Panc1 (cell line): ENCODE data around the gene COL1A2. TPM values are rescaled to one million over a fixed set of nuclear protein-coding genes. Genes with fewer than 3 reads are reported as not detected.

Experiments
- ATAC-seq: fragments of 200-7000 bp; cut with Tn5 transposase; 2 replicates; pipeline ENCODE4 v1.9.1; 2020; ENCODE audit warnings: mild to moderate bottlenecking, moderate library complexity
- BruUV-seq: library from RNA; stranded (reverse); fragments of 400-500 nt; replicated peaks from 2 replicates; lab custom pipeline; 2021; lab: Mats Ljungman, UMichigan
- CTCF ChIA-PET: fragments of 300-600 bp; sonication (Branson Sonifier 250); formaldehyde crosslinking; loops from one replicate; lab custom pipeline; 2022; ENCODE audit warnings: antibody characterized with exemption; lab: Charles Lee
- POLR2A ChIA-PET: fragments of 300-600 bp; sonication (Branson Sonifier 250); formaldehyde crosslinking; loops from one replicate; lab custom pipeline; 2022; ENCODE audit warnings: antibody characterized with exemption; lab: Charles Lee
- DNase-seq: peaks from one replicate; pipeline ENCODE4 v3.0.0-alpha.2; 2010; ENCODE audit warnings: low read depth, low spot score
- H3K27ac ChIP-seq: 2 replicates; pipeline ENCODE4 v1.5.1; 2011; ENCODE audit warnings: mild to moderate bottlenecking, low read length, inconsistent platforms
- H3K27me3 ChIP-seq: fragments of 200-500 bp; sonication (Bioruptor generic); 2 replicates; pipeline ENCODE4 v1.6.0; 2014; ENCODE audit warnings: low read length, inconsistent platforms; ENCODE audit not compliant: control insufficient read depth, insufficient read depth
- H3K36me3 ChIP-seq: fragments of 200-500 bp; sonication (Bioruptor generic); 2 replicates; pipeline ENCODE4 v1.5.1; 2014; ENCODE audit warnings: inconsistent platforms, mild to moderate bottlenecking, low read length, moderate library complexity; ENCODE audit not compliant: control insufficient read depth, insufficient read depth
- H3K4me1 ChIP-seq: 2 replicates; pipeline ENCODE4 v1.5.1; 2011; ENCODE audit warnings: inconsistent platforms, mild to moderate bottlenecking, low read length, moderate library complexity; ENCODE audit not compliant: control insufficient read depth, insufficient read depth
- H3K4me3 ChIP-seq, 2 experiments: 2 replicates each; pipeline ENCODE4 v1.5.1; 2011 to 2012; ENCODE audit warnings: low read depth in 2 of 2, low read length in 2 of 2, mild to moderate bottlenecking in 2 of 2, inconsistent platforms in 1 of 2, moderate library complexity in 1 of 2
- H3K9me3 ChIP-seq: fragments of 200-500 bp; sonication (Bioruptor generic); 2 replicates; pipeline ENCODE4 v1.5.1; 2014; ENCODE audit warnings: low read depth, mild to moderate bottlenecking, inconsistent platforms, low read length, moderate library complexity; ENCODE audit not compliant: control insufficient read depth, insufficient read depth
- CTCF ChIP-seq: fragments of 450-650 bp; IDR thresholded peaks from 2 replicates; pipeline ENCODE4 v1.5.1; 2017; ENCODE audit warnings: mild to moderate bottlenecking
- POLR2AphosphoS5 ChIP-seq: IDR thresholded peaks from 2 replicates; pipeline ENCODE4 v1.6.1; 2012; ENCODE audit warnings: mild to moderate bottlenecking, low read depth, low read length, moderate library complexity
- REST ChIP-seq, 2 experiments: IDR thresholded peaks; 2 replicates each; pipeline ENCODE4 v1.6.1; 2011 to 2012; ENCODE audit warnings: low read depth in 2 of 2, control low read depth in 1 of 2, low read length in 1 of 2, mild to moderate bottlenecking in 1 of 2, moderate library complexity in 1 of 2; ENCODE audit not compliant: insufficient read depth in 1 of 2
- SIN3A ChIP-seq: IDR thresholded peaks from 2 replicates; pipeline ENCODE4 v1.6.1; 2012; ENCODE audit warnings: low read depth, mild to moderate bottlenecking, low read length, moderate library complexity, borderline replicate concordance; ENCODE audit not compliant: insufficient read depth
- TCF7L2 ChIP-seq: IDR thresholded peaks from 2 replicates; pipeline ENCODE4 v1.6.1; 2011; ENCODE audit warnings: mild to moderate bottlenecking, low read depth, low read length, inconsistent platforms
- in situ Hi-C: cut with HindIII; loops from 2 replicates; pipeline ENCODE4 v1.10.0; 2016; ENCODE audit warnings: low sequenced_read_pairs, low pct_unique_long_range_greater_than_20kb
- intact Hi-C: fragments of 100-400 bp; cut with micrococcal nuclease; formaldehyde crosslinking; loops from one replicate; pipeline ENCODE4 v1.10.0; 2022; ENCODE audit not compliant: unreplicated experiment
- total RNA-seq: library from RNA; stranded (reverse); gene quantifications from one replicate; pipeline ENCODE4 v1.2.1, GENCODE V29; 2021; ENCODE audit not compliant: unreplicated experiment

Gene COL1A2
- total RNA-seq, 1 experiment from 2014 or later = 1.3 TPM

- Histone ChIP-seq H3K4me1 (no peaks in the 10 kb centered on the region), H3K27me3 (no peaks in the 10 kb centered on the region), H3K36me3 (no peaks in the 10 kb centered on the region), H3K4me3 (no peak overlapping the region), H3K9me3 (no peaks in the 10 kb centered on the region), H3K27ac (no peak overlapping the region)
- intact Hi-C loops = loop anchor here (5.0 kb wide), 3 partner anchors 208 to 1028 kb away; partner anchors contain the start of genes PON3 and SGCE
- TF ChIP-seq REST (IDR thresholded peaks at IDR 0.05; ENCODE audit: insufficient read depth in 1 of 2, low read depth in 2 of 2, low read length in 1 of 2) = no peak
- no peak for TF ChIP-seq SIN3A
- peak; percentile 69; the same call in 1 of the 2 replicates for TF ChIP-seq CTCF
- no peak for TF ChIP-seq POLR2AphosphoS5
- DNase-seq (no peak), ATAC-seq (no peak)
- ChIA-PET POLR2A (no interaction called here), CTCF (interaction anchor here (0.6 to 1.6 kb wide), 7 partner anchors 206 to 1028 kb away, joined by 3 to 10 read pairs (median 3); no protein-coding TSS in a partner anchor)
- no TSS peak for BruUV-seq
- in situ Hi-C loops = no loop called here
These were observed 54.5 kb downstream of the COL1A2 start for GRCh38 chr7:94449151-94449725.

GRCh38 chr7:94450044-94450697, 55.5 kb downstream of the COL1A2 start:
- BruUV-seq = no TSS peak
- DNase-seq (no peak), ATAC-seq (no peak)
- intact Hi-C loops = loop anchor here (5.0 kb wide), 1 partner anchor 747 kb away; no protein-coding TSS in a partner anchor
- no peaks in the 10 kb centered on the region for H3K27me3 ChIP-seq
- H3K27ac ChIP-seq = no peak overlapping the region
- H3K36me3 ChIP-seq = no peaks in the 10 kb centered on the region
- H3K9me3 ChIP-seq = no peaks in the 10 kb centered on the region
- CTCF ChIA-PET = interaction anchor here (0.6 to 1.6 kb wide), 6 partner anchors 205 to 1027 kb away, joined by 3 to 10 read pairs (median 4); no protein-coding TSS in a partner anchor
- no peak overlapping the region for H3K4me3 ChIP-seq
- POLR2A ChIA-PET = no interaction called here
- H3K4me1 ChIP-seq = no peaks in the 10 kb centered on the region
- no peak for TF ChIP-seq TCF7L2
- no peak for TF ChIP-seq SIN3A
- no peak for TF ChIP-seq REST (IDR thresholded peaks at IDR 0.05; ENCODE audit: insufficient read depth in 1 of 2, low read depth in 2 of 2, low read length in 1 of 2)
- TF ChIP-seq POLR2AphosphoS5 = no peak
- no peak for TF ChIP-seq CTCF
- in situ Hi-C loops = no loop called here
